Astrocyte of the cerebellum (primary cell): ENCODE data around the gene SH3PXD2B.

Experiments
- DNase-seq: peaks from one replicate; pipeline ENCODE4 v3.0.0-alpha.2; 2011; ENCODE audit warnings: low read depth
- H3K4me3 ChIP-seq: 2 replicates; pipeline ENCODE4 v1.5.1; 2011; ENCODE audit warnings: mild to moderate bottlenecking, low read depth, low read length, moderate library complexity
- CTCF ChIP-seq: IDR thresholded peaks from 2 replicates; pipeline ENCODE4 v1.5.1; 2012; ENCODE audit warnings: low read length, low read depth, moderate library complexity, mild to moderate bottlenecking; ENCODE audit errors: missing control alignments
- in situ Hi-C: cut with HindIII; loops from 2 replicates; pipeline ENCODE4 v1.10.0; 2017; ENCODE audit warnings: low sequenced_read_pairs

SH3PXD2B gene

GRCh38 chr5:172426086-172426485 is 28.2 kb downstream of the SH3PXD2B start:
- DNase-seq = no peak
- no peak overlapping the region for H3K4me3 ChIP-seq
- in situ Hi-C loops = no loop called here
- no peak for TF ChIP-seq CTCF

- no peak overlapping the region for H3K4me3 ChIP-seq
- no peak for TF ChIP-seq CTCF
- no peak for DNase-seq
- in situ Hi-C loops = no loop called here
Measured at GRCh38 chr5:172425402-172425801, 28.9 kb downstream of the SH3PXD2B start.

- DNase-seq = no peak
- no peak for TF ChIP-seq CTCF
- in situ Hi-C loops = no loop called here
- H3K4me3 ChIP-seq = no peak overlapping the region
Measured at GRCh38 chr5:172424808-172425207, 29.5 kb downstream of the SH3PXD2B start.

GRCh38 chr5:172424111-172424490 is 30.2 kb downstream of the SH3PXD2B start:
- peak; percentile 85 for DNase-seq
- in situ Hi-C loops = no loop called here
- no peak for TF ChIP-seq CTCF
- no peak overlapping the region for H3K4me3 ChIP-seq

- in situ Hi-C loops = no loop called here
- no peak for DNase-seq
- H3K4me3 ChIP-seq = no peak overlapping the region
- no peak for TF ChIP-seq CTCF
Measured at GRCh38 chr5:172423379-172424110, 30.8 kb downstream of the SH3PXD2B start.

GRCh38 chr5:172422255-172422654 is 32.1 kb downstream of the SH3PXD2B start:
- H3K4me3 ChIP-seq = no peak overlapping the region
- TF ChIP-seq CTCF = no peak
- DNase-seq = no peak
- in situ Hi-C loops = no loop called here
